Sigmoid colon (tissue), 7 donors: ENCODE results near the gene POU2F2. TPM values are rescaled to one million over a fixed set of nuclear protein-coding genes. Genes with fewer than 3 reads are reported as not detected.
"Not testable (repeated sequence)": the region's sequence is repeated elsewhere in the genome, so short reads cannot be mapped to it uniquely, and the experiment has no call there.

ENCODE experiments used
- DNase-seq: peaks from one replicate; pipeline ENCODE4 v3.0.0-alpha.2; 2019
- H3K27ac ChIP-seq, 4 donors: fragments of 200-600 bp; sonication (generic); one replicate each; pipeline ENCODE4 v1.5.1; 2016 to 2019; ENCODE audit warnings: mild to moderate bottlenecking in 1 of 4
- H3K27me3 ChIP-seq, 3 donors: fragments of 200-600 bp; sonication (generic); one replicate each; pipeline ENCODE4 v1.5.1; 2019; ENCODE audit warnings: mild to moderate bottlenecking in 1 of 3
- H3K36me3 ChIP-seq, 4 donors: fragments of 200-600 bp; sonication (generic); one replicate each; pipeline ENCODE4 v1.5.1; 2016 to 2019
- H3K4me1 ChIP-seq, 4 donors: fragments of 200-600 bp; sonication (generic); one replicate each; pipeline ENCODE4 v1.5.1; 2017 to 2019
- H3K4me3 ChIP-seq, 4 donors: fragments of 200-600 bp; sonication (generic); one replicate each; pipeline ENCODE4 v1.5.1; 2017 to 2019; ENCODE audit warnings: mild to moderate bottlenecking in 2 of 4, moderate library complexity in 1 of 4
- H3K9me3 ChIP-seq, 4 donors: fragments of 200-600 bp in 3 of 4; sonication (generic) in 3 of 4; one replicate each; pipeline versions ENCODE4 v1.5.1 to v1.6.1; 2013 to 2019
- EP300 ChIP-seq, 4 donors: sonication (generic); formaldehyde crosslinking; IDR thresholded peaks; one replicate each; pipeline ENCODE4 v1.6.1; 2017; ENCODE audit warnings: antibody characterized with exemption in 4 of 4
- POLR2A ChIP-seq, 2 donors: fragments of 450-650 bp; IDR thresholded peaks; one replicate each; pipeline ENCODE4 v1.6.1; 2016; ENCODE audit warnings: antibody characterized with exemption in 2 of 2, mild to moderate bottlenecking in 2 of 2, moderate library complexity in 2 of 2
- POLR2AphosphoS5 ChIP-seq, 4 donors: sonication (generic); formaldehyde crosslinking; IDR thresholded peaks; one replicate each; pipeline ENCODE4 v1.6.1; 2017; ENCODE audit warnings: antibody characterized with exemption in 4 of 4
- WGBS, 2 donors: extraction: QIAGEN DNeasy Blood & Tissue Kit; methylation state at CpG; one replicate each; pipeline ENCODE4 v1.1.7; 2013; 5-methylcytosine and 5-hydroxymethylcytosine counted together
- intact Hi-C: fragments of 100-400 bp; cut with DNase I; formaldehyde crosslinking; loops from one replicate; pipeline ENCODE4 v1.15.1; 2023
- polyA plus RNA-seq, 3 donors: library from polyadenylated mRNA; stranded (reverse); fragments of 200-250 nt; gene quantifications; one replicate each; pipeline ENCODE4 v1.2.3, GENCODE V29; 2013
- total RNA-seq, 4 donors: library from RNA; depleted of rRNA; stranded (reverse); fragments of >200 nt; gene quantifications; one replicate each; pipeline ENCODE4 v1.1.0, GENCODE V29; 2016
- TF ChIP-seq, protein P1 (sequence below), 4 experiments: fragments of 450-650 bp in 3 of 4; fragments of 200-600 bp in 1 of 4; IDR thresholded peaks; one replicate each; pipeline ENCODE4 v1.5.1; 2016 to 2019; ENCODE audit warnings: antibody characterized with exemption in 4 of 4, mild to moderate bottlenecking in 3 of 4, moderate library complexity in 2 of 4
- donor health status: healthy with polysubstance abuse.
- donor health status: Bipolar disorder and iron deficiency.
- donor health status: healthy.

The POU2F2 gene
- total and polyA plus RNA-seq, 7 donors: 0.60 to 19.0 (median 2.5) TPM

DNA sequence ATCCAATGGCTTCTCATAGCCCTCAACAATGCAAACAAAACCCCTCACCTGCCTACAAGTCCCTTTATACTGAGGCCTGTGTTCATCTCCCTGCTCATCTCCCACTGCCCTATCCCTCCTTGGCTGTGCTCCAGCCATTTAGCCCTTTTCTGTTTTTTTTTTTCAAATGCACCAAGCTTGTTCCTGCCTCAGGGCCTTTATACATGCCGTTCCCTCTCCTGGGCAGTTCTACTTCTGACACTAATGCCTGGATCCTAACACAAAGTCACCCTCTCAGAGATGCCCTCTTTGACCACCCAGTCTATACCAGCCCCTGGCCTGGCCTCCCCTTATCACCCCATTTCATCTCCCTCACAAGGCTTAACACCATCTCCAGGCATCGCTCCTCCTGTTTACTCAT, 29.4 kb downstream of the POU2F2 start:
- 90 to 95% methylated on average over 2 of the region's 2 CpGs for WGBS, 2 donors
- intact Hi-C loops: no loop called here
- DNase-seq: no peak

DNA sequence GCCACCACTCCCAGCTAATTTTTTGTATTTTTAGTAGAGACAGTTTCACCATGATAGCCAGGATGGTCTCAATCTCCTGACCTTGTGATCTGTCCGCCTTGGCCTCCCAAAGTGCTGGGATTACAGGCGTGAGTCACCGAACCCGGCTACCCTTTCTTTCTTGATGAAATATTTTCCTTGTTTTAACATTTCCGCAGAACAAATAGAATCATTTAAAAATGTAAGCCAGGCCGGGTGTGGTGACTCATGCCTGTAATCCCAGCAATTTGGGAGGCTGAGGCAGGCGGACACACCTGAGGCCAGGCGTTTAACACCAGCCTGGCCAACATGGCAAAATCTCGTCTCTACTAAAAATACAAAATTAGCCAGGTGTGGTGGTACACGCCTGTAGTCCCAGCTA, 32.0 kb downstream of the POU2F2 start:
- WGBS, 2 donors: 89 to 96% methylated on average over 10 of the region's 10 CpGs
- H3K27me3 ChIP-seq, H3K36me3 ChIP-seq, H3K27ac ChIP-seq, DNase-seq, intact Hi-C loops, H3K4me3 ChIP-seq, H3K9me3 ChIP-seq: not testable (repeated sequence)
- peaks cover 0 to 14% (median 14%) of the 10 kb centered on the region in 4 donors for H3K4me1 ChIP-seq

More for the DNA sequence above, 29.4 kb downstream of the POU2F2 start:
- no peak overlapping the region for H3K27ac ChIP-seq
- H3K9me3 ChIP-seq: no peaks in the 10 kb centered on the region
- no peaks in the 10 kb centered on the region for H3K4me1 ChIP-seq
- H3K36me3 ChIP-seq: no peaks in the 10 kb centered on the region
- peaks cover 0 to 21% (median 0%) of the 10 kb centered on the region in 3 donors for H3K27me3 ChIP-seq
- H3K4me3 ChIP-seq: no peak overlapping the region
- TF ChIP-seq, protein P1, sequence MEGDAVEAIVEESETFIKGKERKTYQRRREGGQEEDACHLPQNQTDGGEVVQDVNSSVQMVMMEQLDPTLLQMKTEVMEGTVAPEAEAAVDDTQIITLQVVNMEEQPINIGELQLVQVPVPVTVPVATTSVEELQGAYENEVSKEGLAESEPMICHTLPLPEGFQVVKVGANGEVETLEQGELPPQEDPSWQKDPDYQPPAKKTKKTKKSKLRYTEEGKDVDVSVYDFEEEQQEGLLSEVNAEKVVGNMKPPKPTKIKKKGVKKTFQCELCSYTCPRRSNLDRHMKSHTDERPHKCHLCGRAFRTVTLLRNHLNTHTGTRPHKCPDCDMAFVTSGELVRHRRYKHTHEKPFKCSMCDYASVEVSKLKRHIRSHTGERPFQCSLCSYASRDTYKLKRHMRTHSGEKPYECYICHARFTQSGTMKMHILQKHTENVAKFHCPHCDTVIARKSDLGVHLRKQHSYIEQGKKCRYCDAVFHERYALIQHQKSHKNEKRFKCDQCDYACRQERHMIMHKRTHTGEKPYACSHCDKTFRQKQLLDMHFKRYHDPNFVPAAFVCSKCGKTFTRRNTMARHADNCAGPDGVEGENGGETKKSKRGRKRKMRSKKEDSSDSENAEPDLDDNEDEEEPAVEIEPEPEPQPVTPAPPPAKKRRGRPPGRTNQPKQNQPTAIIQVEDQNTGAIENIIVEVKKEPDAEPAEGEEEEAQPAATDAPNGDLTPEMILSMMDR (IDR thresholded peaks at IDR 0.05): no peak
- TF ChIP-seq POLR2A (IDR thresholded peaks at IDR 0.05): no peak
- no peak for TF ChIP-seq POLR2AphosphoS5 (IDR thresholded peaks at IDR 0.05)
- no peak for TF ChIP-seq EP300 (IDR thresholded peaks at IDR 0.05)

DNA sequence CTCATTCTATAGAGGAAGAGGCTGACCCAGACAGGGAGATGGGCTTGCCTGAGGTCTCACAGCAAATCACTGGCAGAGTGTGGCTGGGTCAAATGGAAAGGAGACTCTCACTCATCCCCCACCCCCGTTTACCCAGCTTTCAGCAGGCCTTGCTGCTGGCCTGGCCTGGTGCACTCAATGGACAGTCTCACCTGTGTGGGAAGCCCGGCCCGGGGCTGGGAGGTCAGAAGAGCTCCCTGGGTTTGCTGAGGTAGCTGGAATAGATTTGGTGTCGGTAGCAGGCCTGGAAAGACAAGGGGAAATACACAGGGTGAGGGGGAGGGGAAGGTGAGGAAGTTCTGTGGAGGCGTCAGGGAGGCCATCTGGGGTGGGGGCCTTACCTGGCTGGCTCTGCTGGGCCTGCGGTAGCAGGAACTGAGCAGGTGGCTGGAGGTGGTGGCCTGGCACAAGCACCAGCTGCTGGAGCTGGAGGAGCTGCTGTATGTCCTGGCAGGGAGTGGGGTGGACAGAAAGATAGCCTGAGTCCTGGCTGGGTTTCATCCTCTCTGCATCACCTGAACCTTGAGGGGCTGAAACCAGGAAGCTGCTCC, 32.8 kb downstream of the POU2F2 start:
- intact Hi-C loops: no loop called here
- TF ChIP-seq EP300 (IDR thresholded peaks at IDR 0.05) (no peak), POLR2AphosphoS5 (IDR thresholded peaks at IDR 0.05) (no peak)
- 75 to 85% methylated on average over 6 of the region's 6 CpGs for WGBS, 2 donors

DNA sequence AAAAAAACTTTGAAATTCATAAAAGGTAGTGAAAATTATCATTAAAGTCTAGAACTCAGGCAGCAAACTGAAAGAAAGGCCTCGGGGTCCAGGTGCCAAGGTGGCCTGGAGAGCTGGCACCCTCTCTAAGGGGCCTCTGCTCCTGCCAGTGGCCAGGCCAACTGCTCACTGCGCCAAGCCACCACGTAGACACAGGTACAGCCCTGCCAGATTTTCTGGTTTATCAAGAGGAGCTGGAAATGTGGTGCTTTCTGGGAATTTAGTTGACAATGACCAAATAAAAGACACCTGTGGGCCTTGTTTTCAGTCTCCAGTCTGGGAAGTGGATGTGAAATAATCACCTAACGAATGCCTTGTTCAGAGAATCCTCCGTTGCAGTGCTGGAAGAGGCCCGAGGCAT, 33.5 kb downstream of the POU2F2 start:
- no peaks in the 10 kb centered on the region for H3K9me3 ChIP-seq
- WGBS, 2 donors: 89 to 95% methylated on average over 6 of the region's 6 CpGs

More for the DNA sequence above, 32.8 kb downstream of the POU2F2 start:
- H3K9me3 ChIP-seq: no peaks in the 10 kb centered on the region
- H3K27me3 ChIP-seq: no peaks in the 10 kb centered on the region
- no peak overlapping the region for H3K27ac ChIP-seq
- peaks cover 0 to 22% (median 20%) of the 10 kb centered on the region in 4 donors for H3K4me1 ChIP-seq
- DNase-seq: no peak
- no peaks in the 10 kb centered on the region for H3K36me3 ChIP-seq
- no peak overlapping the region for H3K4me3 ChIP-seq

DNA sequence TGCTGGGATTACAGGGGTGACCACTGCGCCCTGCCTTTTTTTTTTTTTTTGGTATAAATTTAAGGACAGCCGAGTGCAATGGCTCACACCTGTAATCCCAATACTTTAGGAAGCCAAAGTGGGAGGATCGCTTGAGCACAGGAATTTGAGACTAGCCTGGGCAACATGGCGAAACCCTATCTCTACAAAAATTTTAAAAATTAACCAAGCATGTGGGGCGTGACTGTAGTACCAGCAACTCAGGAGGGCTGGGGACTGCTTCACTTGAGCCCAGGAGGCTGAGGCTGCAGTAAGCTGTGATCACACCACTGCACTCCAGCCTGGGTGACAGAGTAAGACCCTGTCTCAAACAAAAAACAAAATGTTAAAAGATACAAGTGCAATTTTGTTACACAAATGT, 34.8 kb downstream of the POU2F2 start:
- TF ChIP-seq POLR2A (IDR thresholded peaks at IDR 0.05) (no peak), EP300 (IDR thresholded peaks at IDR 0.05) (no peak), POLR2AphosphoS5 (IDR thresholded peaks at IDR 0.05) (no peak)
- TF ChIP-seq, protein P1 (IDR thresholded peaks at IDR 0.05): no peak
- H3K27me3 ChIP-seq: no peaks in the 10 kb centered on the region
- no peak overlapping the region for H3K4me3 ChIP-seq
- peaks cover 0 to 30% (median 23%) of the 10 kb centered on the region in 4 donors for H3K4me1 ChIP-seq
- 75 to 92% methylated on average over 5 of the region's 5 CpGs for WGBS, 2 donors
- no peaks in the 10 kb centered on the region for H3K36me3 ChIP-seq
- no peak for DNase-seq
- intact Hi-C loops: no loop called here
- no peak overlapping the region for H3K27ac ChIP-seq
- no peaks in the 10 kb centered on the region for H3K9me3 ChIP-seq

More for the DNA sequence above, 33.5 kb downstream of the POU2F2 start:
- TF ChIP-seq, protein P1 (IDR thresholded peaks at IDR 0.05): no peak
- no peak for TF ChIP-seq EP300 (IDR thresholded peaks at IDR 0.05)
- TF ChIP-seq POLR2A (IDR thresholded peaks at IDR 0.05): no peak
- TF ChIP-seq POLR2AphosphoS5 (IDR thresholded peaks at IDR 0.05): no peak
- H3K4me3 ChIP-seq: no peak overlapping the region
- intact Hi-C loops: no loop called here
- H3K36me3 ChIP-seq: no peaks in the 10 kb centered on the region
- H3K27ac ChIP-seq: no peak overlapping the region
- no peaks in the 10 kb centered on the region for H3K27me3 ChIP-seq
- peaks cover 0 to 28% (median 23%) of the 10 kb centered on the region in 4 donors for H3K4me1 ChIP-seq
- DNase-seq: no peak
